H9 (cell line): Measurements from ENCODE around the gene IQCN. TPM values are rescaled to one million over a fixed set of nuclear protein-coding genes. Genes with fewer than 3 reads are reported as not detected.

Experiments
- DNase-seq: peaks from one replicate; pipeline ENCODE4 v3.0.0-alpha.2; 2017
- H2AFZ ChIP-seq: one replicate; pipeline ENCODE4 v1.6.1; 2013; ENCODE audit warnings: mild to moderate bottlenecking, low read length, control low read depth, moderate library complexity
- H2AK5ac ChIP-seq: 2 replicates; pipeline ENCODE4 v1.6.1; 2013; ENCODE audit warnings: low read length, control low read depth, mixed read lengths; ENCODE audit not compliant: insufficient read length
- H2BK120ac ChIP-seq: one replicate; pipeline ENCODE4 v1.6.1; 2013; ENCODE audit warnings: low read depth, mild to moderate bottlenecking, low read length, control low read depth, inconsistent platforms; ENCODE audit not compliant: poor library complexity, severe bottlenecking
- H2BK12ac ChIP-seq: 2 replicates; pipeline ENCODE4 v1.6.1; 2013; ENCODE audit warnings: low read length, control low read depth, mixed read lengths, low read depth; ENCODE audit not compliant: insufficient read length
- H2BK15ac ChIP-seq: 2 replicates; pipeline ENCODE4 v1.6.1; 2013; ENCODE audit warnings: low read depth, low read length, control low read depth
- H2BK20ac ChIP-seq: one replicate; pipeline ENCODE4 v1.6.1; 2013; ENCODE audit warnings: low read depth, mild to moderate bottlenecking, low read length, control low read depth, inconsistent platforms; ENCODE audit not compliant: poor library complexity, severe bottlenecking
- H2BK5ac ChIP-seq: 2 replicates; pipeline ENCODE4 v1.6.1; 2013; ENCODE audit warnings: low read length, control low read depth, mixed read lengths; ENCODE audit not compliant: insufficient read length
- H3K14ac ChIP-seq: 2 replicates; pipeline ENCODE4 v1.6.1; 2013; ENCODE audit warnings: low read length, control low read depth; ENCODE audit not compliant: insufficient read depth
- H3K18ac ChIP-seq: 2 replicates; pipeline ENCODE4 v1.6.1; 2013; ENCODE audit warnings: low read depth, mild to moderate bottlenecking, mixed read lengths, low read length, control low read depth; ENCODE audit not compliant: insufficient read length
- H3K23ac ChIP-seq: 2 replicates; pipeline ENCODE4 v1.6.1; 2013; ENCODE audit warnings: low read length, control low read depth, mixed read lengths, low read depth; ENCODE audit not compliant: insufficient read length
- H3K23me2 ChIP-seq: 2 replicates; pipeline ENCODE4 v1.6.1; 2013; ENCODE audit warnings: low read depth, mild to moderate bottlenecking, mixed read lengths, low read length, control low read depth; ENCODE audit not compliant: insufficient read length, poor library complexity, severe bottlenecking
- H3K27ac ChIP-seq: 2 replicates; pipeline ENCODE4 v1.5.1; 2013; ENCODE audit warnings: low read length, control low read depth, mixed read lengths, low read depth; ENCODE audit not compliant: insufficient read length
- H3K27me3 ChIP-seq: 2 replicates; pipeline ENCODE4 v1.6.1; 2013; ENCODE audit warnings: low read length, control low read depth, inconsistent platforms; ENCODE audit not compliant: insufficient read depth
- H3K4ac ChIP-seq: 2 replicates; pipeline ENCODE4 v1.6.1; 2013; ENCODE audit warnings: low read depth, mild to moderate bottlenecking, control low read depth, inconsistent platforms, low read length, moderate library complexity
- H3K4me1 ChIP-seq: 2 replicates; pipeline ENCODE4 v1.6.1; 2013; ENCODE audit warnings: low read length, control low read depth, inconsistent platforms; ENCODE audit not compliant: insufficient read depth
- H3K4me2 ChIP-seq: 2 replicates; pipeline ENCODE4 v1.6.1; 2013; ENCODE audit warnings: low read length, control low read depth, mixed read lengths; ENCODE audit not compliant: insufficient read length, insufficient read depth
- H3K56ac ChIP-seq: 2 replicates; pipeline ENCODE4 v1.6.1; 2013; ENCODE audit warnings: low read depth, mild to moderate bottlenecking, mixed read lengths, low read length, control low read depth; ENCODE audit not compliant: insufficient read length
- H3K79me1 ChIP-seq: 2 replicates; pipeline ENCODE4 v1.6.1; 2013; ENCODE audit warnings: low read depth, mild to moderate bottlenecking, moderate library complexity, low read length, control low read depth, inconsistent platforms; ENCODE audit not compliant: insufficient read depth, poor library complexity, severe bottlenecking
- H3K79me2 ChIP-seq: 2 replicates; pipeline ENCODE4 v1.6.1; 2013; ENCODE audit warnings: low read length, control low read depth, inconsistent platforms; ENCODE audit not compliant: insufficient read depth
- H3K9ac ChIP-seq: 2 replicates; pipeline ENCODE4 v1.6.1; 2013; ENCODE audit warnings: low read length, control low read depth, mixed read lengths; ENCODE audit not compliant: insufficient read length; ENCODE audit errors: extremely low read depth
- H3K9me3 ChIP-seq: one replicate; pipeline ENCODE4 v1.6.1; 2013; ENCODE audit warnings: low read depth, low read length, inconsistent platforms; ENCODE audit not compliant: control insufficient read depth
- H3T11ph ChIP-seq: one replicate; pipeline ENCODE4 v1.6.1; 2013; ENCODE audit warnings: mild to moderate bottlenecking, low read length, control low read depth, inconsistent platforms
- H4K20me1 ChIP-seq: one replicate; pipeline ENCODE4 v1.6.1; 2013; ENCODE audit not compliant: control insufficient read depth, insufficient read length, insufficient read depth
- H4K5ac ChIP-seq: 2 replicates; pipeline ENCODE4 v1.6.1; 2013; ENCODE audit warnings: low read depth, mild to moderate bottlenecking, mixed read lengths, low read length, control low read depth; ENCODE audit not compliant: insufficient read length
- H4K8ac ChIP-seq: replicated peaks from 2 replicates; pipeline ENCODE4 v1.6.1; 2013; ENCODE audit warnings: low read length, control low read depth, mixed read lengths, low read depth; ENCODE audit not compliant: insufficient read length
- H4K91ac ChIP-seq: 2 replicates; pipeline ENCODE4 v1.6.1; 2013; ENCODE audit warnings: low read depth, mild to moderate bottlenecking, moderate library complexity, mixed read lengths, low read length, control low read depth; ENCODE audit not compliant: insufficient read length
- H3K27ac Mint-ChIP-seq, 3 experiments: 2 replicates in 2 of 3; 3 replicates in 1 of 3; pipeline ENCODE4 v1.8.0; 2020 to 2021; ENCODE audit warnings: mixed read lengths in 3 of 3, mild to moderate bottlenecking in 1 of 3, moderate library complexity in 1 of 3
- H3K27me3 Mint-ChIP-seq: 2 replicates; pipeline ENCODE4 v1.8.0; 2021; ENCODE audit warnings: low read depth, mild to moderate bottlenecking, moderate library complexity, mixed read lengths
- H3K36me3 Mint-ChIP-seq, 3 experiments: 2 replicates in 2 of 3; 3 replicates in 1 of 3; pipeline ENCODE4 v1.8.0; 2020 to 2021; ENCODE audit warnings: low read depth in 3 of 3, mixed read lengths in 3 of 3; ENCODE audit not compliant: insufficient read depth in 1 of 3
- H3K4me1 Mint-ChIP-seq, 2 experiments: 2 replicates each; pipeline ENCODE4 v1.8.0; 2020; ENCODE audit warnings: mixed read lengths in 2 of 2
- H3K4me3 Mint-ChIP-seq, 2 experiments: 2 replicates in 1 of 2; 3 replicates in 1 of 2; pipeline ENCODE4 v1.8.0; 2020 to 2021; ENCODE audit warnings: mild to moderate bottlenecking in 2 of 2, mixed read lengths in 2 of 2, moderate library complexity in 1 of 2
- H3K9me3 Mint-ChIP-seq, 2 experiments: 2 replicates in 1 of 2; 3 replicates in 1 of 2; pipeline ENCODE4 v1.8.0; 2020; ENCODE audit warnings: mild to moderate bottlenecking in 2 of 2, mixed read lengths in 2 of 2, moderate library complexity in 1 of 2
- CTCF ChIP-seq: fragments of 200-600 bp; sonication (generic); conservative IDR thresholded peaks from 3 replicates; pipeline ENCODE4 v1.8.0; 2021; ENCODE audit warnings: antibody characterized with exemption, mild to moderate bottlenecking
- WGBS: extraction: QIAGEN DNeasy Blood & Tissue Kit; methylation state at CpG from one replicate; pipeline ENCODE4 v1.1.7; 2013; ENCODE audit warnings: missing lambda C conversion rate, low lambda C conversion rate, mixed read lengths; ENCODE audit not compliant: insufficient read length; ENCODE audit errors: extremely low coverage; 5-methylcytosine and 5-hydroxymethylcytosine counted together
- total RNA-seq: library from RNA; stranded (reverse); gene quantifications from 2 replicates; pipeline ENCODE4 v1.2.1, GENCODE V29; 2021

Gene IQCN
- total RNA-seq, 1 experiment from 2014 or later, result 0.39 TPM

GRCh38 chr19:18261474-18261873 is 12.8 kb downstream of the IQCN start:
- DNase-seq, result no peak
- Histone ChIP-seq H3K4me2 (no peak overlapping the region), H3K9me3 (no peaks in the 10 kb centered on the region), H3K79me2 (no peaks in the 10 kb centered on the region), H2AFZ (no peak overlapping the region), H2BK20ac (no peak overlapping the region), H4K8ac (no peak overlapping the region), H3K79me1 (no peaks in the 10 kb centered on the region), H3K14ac (no peak overlapping the region), H4K20me1 (no peaks in the 10 kb centered on the region), H2AK5ac (no peak overlapping the region), H3K27me3 (no peaks in the 10 kb centered on the region), H3K23ac (no peak overlapping the region), H2BK12ac (no peak overlapping the region), H3K4ac (no peak overlapping the region), H3K18ac (no peak overlapping the region), H3K23me2 (no peaks in the 10 kb centered on the region), H2BK15ac (no peak overlapping the region), H4K91ac (no peak overlapping the region), H4K5ac (no peak overlapping the region), H3K4me1 (no peaks in the 10 kb centered on the region), H3K9ac (no peak overlapping the region), H3K27ac (no peak overlapping the region), H3K56ac (no peak overlapping the region), H2BK5ac (no peak overlapping the region), H3T11ph (no peak overlapping the region), H2BK120ac (no peak overlapping the region)
- Mint-ChIP-seq H3K27ac (no peak overlapping the region; a peak in 1 of 7 replicates), H3K4me3 (no peak overlapping the region), H3K9me3 (no peaks in the 10 kb centered on the region; a peak in 2 of 5 replicates), H3K36me3 (peaks cover 2 to 8% (median 5%) of the 10 kb centered on the region in 3 experiments; a peak in 4 of 7 replicates), H3K27me3 (peaks cover 13% of the 10 kb centered on the region), H3K4me1 (0 out of 4 replicates have a peak, but pooled peaks cover 0 to 2% of the 10 kb centered on the region in 2 experiments)
- TF ChIP-seq CTCF, result no peak
- WGBS, result no CpG with 5 or more reads among the region's 2 CpGs
